ENCODE results near the gene TMEM263. TPM values are rescaled to one million over a fixed set of nuclear protein-coding genes. Genes with fewer than 3 reads are reported as not detected.

Gene TMEM263
- total and polyA plus RNA-seq, 8 donors = 12.9 to 108 (median 29.9) TPM

DNA sequence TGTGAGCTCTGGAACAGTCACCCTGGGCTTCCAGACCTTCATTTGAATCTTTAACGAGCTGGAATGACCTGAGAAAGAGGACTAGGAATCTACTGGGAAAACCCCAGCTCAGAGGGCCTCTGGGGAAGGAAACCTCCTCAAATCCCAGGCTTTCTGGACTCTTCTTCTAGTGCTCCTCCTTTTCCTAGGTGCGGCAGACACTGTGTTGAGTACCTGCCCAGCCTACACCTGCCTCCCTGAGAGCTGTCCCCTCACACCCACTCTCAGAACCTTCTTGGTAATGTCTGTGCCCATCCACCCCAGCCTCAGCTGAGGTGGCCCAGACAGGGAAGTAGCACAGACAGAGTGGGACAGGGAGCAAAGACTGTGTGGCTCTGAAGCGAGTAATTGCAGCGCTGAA lies 47.9 kb upstream of the TMEM263 start:
- intact Hi-C loops (cut with DNase I; ENCODE audit: low total_unique reads) = no loop called here
- Histone ChIP-seq H3K27me3 (peaks cover 0 to 77% (median 0%) of the 10 kb centered on the region in 3 donors), H3K4me1 (peaks cover 0 to 12% (median 8%) of the 10 kb centered on the region in 4 donors), H3K27ac (no peak overlapping the region), H3K9me3 (no peaks in the 10 kb centered on the region), H3K36me3 (no peaks in the 10 kb centered on the region), H3K4me3 (no peak overlapping the region)
- 75 to 83% (median 80%) methylated on average over 4 of the region's 4 CpGs for WGBS, 5 donors
- DNase-seq = no peak
- no peak for TF ChIP-seq EP300 (IDR thresholded peaks at IDR 0.05)
- TF ChIP-seq, protein P1, sequence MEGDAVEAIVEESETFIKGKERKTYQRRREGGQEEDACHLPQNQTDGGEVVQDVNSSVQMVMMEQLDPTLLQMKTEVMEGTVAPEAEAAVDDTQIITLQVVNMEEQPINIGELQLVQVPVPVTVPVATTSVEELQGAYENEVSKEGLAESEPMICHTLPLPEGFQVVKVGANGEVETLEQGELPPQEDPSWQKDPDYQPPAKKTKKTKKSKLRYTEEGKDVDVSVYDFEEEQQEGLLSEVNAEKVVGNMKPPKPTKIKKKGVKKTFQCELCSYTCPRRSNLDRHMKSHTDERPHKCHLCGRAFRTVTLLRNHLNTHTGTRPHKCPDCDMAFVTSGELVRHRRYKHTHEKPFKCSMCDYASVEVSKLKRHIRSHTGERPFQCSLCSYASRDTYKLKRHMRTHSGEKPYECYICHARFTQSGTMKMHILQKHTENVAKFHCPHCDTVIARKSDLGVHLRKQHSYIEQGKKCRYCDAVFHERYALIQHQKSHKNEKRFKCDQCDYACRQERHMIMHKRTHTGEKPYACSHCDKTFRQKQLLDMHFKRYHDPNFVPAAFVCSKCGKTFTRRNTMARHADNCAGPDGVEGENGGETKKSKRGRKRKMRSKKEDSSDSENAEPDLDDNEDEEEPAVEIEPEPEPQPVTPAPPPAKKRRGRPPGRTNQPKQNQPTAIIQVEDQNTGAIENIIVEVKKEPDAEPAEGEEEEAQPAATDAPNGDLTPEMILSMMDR (IDR thresholded peaks at IDR 0.05) = no peak
- TF ChIP-seq POLR2AphosphoS5 (IDR thresholded peaks at IDR 0.05) = no peak

DNA sequence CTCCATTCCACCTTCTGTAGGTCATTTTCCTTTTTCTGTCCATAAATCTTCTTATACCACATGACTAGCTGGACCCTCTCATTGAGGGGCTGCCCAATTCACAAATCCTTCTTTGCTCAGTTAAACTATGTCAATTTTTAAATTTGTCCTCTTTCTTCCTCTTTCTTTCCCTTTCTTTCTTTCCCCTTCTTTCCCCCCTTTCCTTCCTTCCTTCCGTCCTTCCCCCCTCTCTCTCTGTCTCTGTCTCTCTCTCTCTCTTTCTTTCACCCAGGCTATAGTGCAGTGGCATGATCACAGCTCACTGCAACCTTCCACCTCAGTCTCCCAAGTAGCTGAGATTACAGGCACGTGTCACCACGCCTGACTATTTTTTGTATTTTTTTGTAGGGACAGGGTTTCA lies 47.1 kb upstream of the TMEM263 start:
- H3K4me3 ChIP-seq = no peak overlapping the region
- H3K27ac ChIP-seq = no peak overlapping the region
- intact Hi-C loops (cut with DNase I; ENCODE audit: low total_unique reads) = no loop called here
- TF ChIP-seq, protein P1 (IDR thresholded peaks at IDR 0.05) = no peak
- TF ChIP-seq POLR2AphosphoS5 (IDR thresholded peaks at IDR 0.05) = no peak
- no peak for TF ChIP-seq EP300 (IDR thresholded peaks at IDR 0.05)
- TF ChIP-seq POLR2A (IDR thresholded peaks at IDR 0.05) = no peak
- peaks cover 0 to 5% (median 2%) of the 10 kb centered on the region in 4 donors for H3K4me1 ChIP-seq
- H3K9me3 ChIP-seq = no peaks in the 10 kb centered on the region
- no peaks in the 10 kb centered on the region for H3K36me3 ChIP-seq
- no peak for DNase-seq
- H3K27me3 ChIP-seq = peaks cover 0 to 77% (median 0%) of the 10 kb centered on the region in 3 donors
- WGBS, 5 donors = 81 to 85% (median 83%) methylated on average over 3 of the region's 3 CpGs

DNA sequence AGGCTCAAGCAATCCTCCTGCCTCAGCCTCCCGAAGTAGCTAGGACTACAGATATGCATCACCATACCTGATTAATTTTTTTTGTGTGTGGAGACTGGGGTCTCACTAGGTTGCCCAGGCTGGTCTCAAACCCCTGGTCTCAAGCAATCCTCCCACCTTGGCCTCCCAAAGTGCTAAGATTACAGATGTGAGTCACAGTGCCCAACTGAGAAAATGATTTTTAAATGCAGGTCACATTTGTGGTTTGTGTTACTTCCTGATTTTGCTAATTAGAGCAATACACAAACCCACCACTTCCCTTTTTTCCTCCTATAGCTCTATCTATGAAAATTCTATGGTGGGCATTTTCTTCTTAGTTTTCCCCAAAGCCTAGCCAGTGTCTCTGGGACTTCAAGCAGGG lies 45.5 kb upstream of the TMEM263 start:
- DNase-seq = no peak
- Histone ChIP-seq H3K27ac (no peak overlapping the region), H3K4me3 (no peak overlapping the region), H3K36me3 (no peaks in the 10 kb centered on the region), H3K9me3 (no peaks in the 10 kb centered on the region), H3K27me3 (peaks cover 0 to 80% (median 0%) of the 10 kb centered on the region in 3 donors), H3K4me1 (no peaks in the 10 kb centered on the region)
- 88 to 96% (median 93%) methylated on average over 1 of the region's 1 CpG for WGBS, 5 donors
- TF ChIP-seq POLR2A (IDR thresholded peaks at IDR 0.05) (no peak), EP300 (IDR thresholded peaks at IDR 0.05) (no peak), POLR2AphosphoS5 (IDR thresholded peaks at IDR 0.05) (no peak)
- TF ChIP-seq, protein P1 (IDR thresholded peaks at IDR 0.05) = no peak
- intact Hi-C loops (cut with DNase I; ENCODE audit: low total_unique reads) = loop anchor here (10.0 kb wide), 1 partner anchor 525 kb away; no protein-coding TSS in a partner anchor

DNA sequence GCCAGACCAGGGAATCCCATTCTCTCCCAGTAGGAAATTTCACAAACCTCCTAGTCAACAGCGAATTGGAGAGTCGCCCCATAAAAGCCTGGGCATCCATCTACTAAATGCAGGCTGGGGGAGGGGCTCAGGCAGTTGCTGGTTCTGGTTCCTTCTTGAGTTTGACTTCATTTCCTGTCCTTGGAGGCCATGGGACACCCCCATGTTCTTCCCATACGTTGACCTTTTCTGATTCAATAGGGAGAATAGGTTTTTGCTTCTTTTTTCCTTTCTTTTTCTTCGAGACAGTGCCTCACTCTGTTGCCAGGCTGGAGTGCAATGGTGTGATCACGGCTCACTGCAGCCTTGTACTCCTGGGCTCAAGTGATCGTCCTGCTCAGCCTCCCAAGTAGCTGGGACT lies 44.1 kb upstream of the TMEM263 start:
- Histone ChIP-seq H3K27ac (no peak overlapping the region), H3K36me3 (no peaks in the 10 kb centered on the region), H3K9me3 (no peaks in the 10 kb centered on the region), H3K27me3 (peaks cover 0 to 74% (median 0%) of the 10 kb centered on the region in 3 donors), H3K4me3 (no peak overlapping the region), H3K4me1 (no peaks in the 10 kb centered on the region)
- TF ChIP-seq POLR2A (IDR thresholded peaks at IDR 0.05) (no peak), POLR2AphosphoS5 (IDR thresholded peaks at IDR 0.05) (no peak), EP300 (IDR thresholded peaks at IDR 0.05) (no peak)
- TF ChIP-seq, protein P1 (IDR thresholded peaks at IDR 0.05) = no peak
- DNase-seq = no peak
- intact Hi-C loops (cut with DNase I; ENCODE audit: low total_unique reads) = loop anchor here (10.0 kb wide), 1 partner anchor 527 kb away; no protein-coding TSS in a partner anchor
- 78 to 89% (median 84%) methylated on average over 6 of the region's 6 CpGs for WGBS, 5 donors
